Stimulated activated CD8-positive, alpha-beta memory T cell treated with anti-CD3 and anti-CD28 coated beads, Interleukin-4, amount 100 ng/mL, for 48 hours (primary cell): ENCODE results near the gene RPS6KA4.
A peak's percentile ranks its signal among the peaks of the same experiment; 100 is the strongest.
"Not testable (repeated sequence)": the region's sequence is repeated elsewhere in the genome, so short reads cannot be mapped to it uniquely, and the experiment has no call there.

Source experiments
- DNase-seq: peaks from one replicate; pipeline ENCODE4 v3.0.0-alpha.2; 2020

RPS6KA4 gene

DNA sequence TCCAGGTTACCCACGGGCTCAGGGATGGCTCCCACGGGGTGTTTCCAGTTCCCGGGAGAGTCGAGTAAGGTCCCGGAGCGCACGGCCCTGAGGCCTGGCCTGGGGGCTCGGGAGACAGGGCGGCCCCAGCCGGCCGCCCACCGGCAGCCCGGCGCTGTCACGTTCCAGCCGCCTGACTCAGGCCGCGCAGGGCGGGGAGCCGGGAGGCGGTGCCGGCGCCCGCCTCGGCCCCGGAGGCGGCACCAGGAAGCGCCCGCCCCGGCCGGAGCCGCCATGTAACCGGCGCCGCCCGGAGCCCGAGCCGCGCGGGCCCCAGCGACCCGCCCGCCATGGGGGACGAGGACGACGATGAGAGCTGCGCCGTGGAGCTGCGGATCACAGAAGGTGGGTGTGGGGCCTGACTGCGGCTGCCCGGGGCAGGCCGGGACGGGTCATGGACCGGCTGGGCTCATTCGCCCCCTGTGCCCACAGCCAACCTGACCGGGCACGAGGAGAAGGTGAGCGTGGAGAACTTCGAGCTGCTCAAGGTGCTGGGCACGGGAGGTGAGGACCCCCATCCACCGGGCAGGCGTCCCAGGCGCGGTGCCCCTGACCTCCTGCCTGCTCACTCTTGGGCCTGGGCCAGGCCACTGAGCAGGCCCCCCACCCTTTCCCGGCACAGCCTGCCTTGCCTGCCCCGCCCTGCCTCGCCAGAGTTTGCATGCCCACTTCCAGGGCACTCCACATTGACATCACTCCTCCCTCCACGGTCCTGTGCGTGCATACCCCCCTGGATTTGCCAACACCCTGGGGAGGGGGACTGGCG is at the start of gene RPS6KA4:
Gene RPS6KA4 (plus strand): TSS at position 256 of the 805 bp plus-strand sequence. CDS start 74 bp downstream, at position 330.
- peak; percentile 66 for DNase-seq

DNA sequence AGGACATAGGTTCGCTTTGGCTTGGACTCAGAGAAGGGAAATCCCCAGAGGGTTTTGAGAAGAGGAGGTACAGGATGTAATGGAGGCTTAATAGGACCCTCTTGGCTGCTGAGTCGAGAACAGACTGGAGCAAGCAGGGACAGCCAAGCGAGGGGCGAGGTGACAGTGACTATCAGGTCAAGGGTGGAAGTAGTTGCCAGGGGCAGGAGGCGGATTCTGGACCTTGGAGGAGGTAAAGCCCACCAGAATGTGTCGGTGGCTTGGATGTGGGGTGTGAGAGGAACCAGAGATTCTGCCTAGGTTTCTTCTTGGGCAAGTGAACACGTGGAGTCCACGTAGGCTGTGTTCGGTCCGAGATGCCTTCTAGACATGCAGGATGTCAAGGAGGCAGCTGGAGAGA is 46.0 kb upstream of the RPS6KA4 start:
- DNase-seq, result no peak

DNA sequence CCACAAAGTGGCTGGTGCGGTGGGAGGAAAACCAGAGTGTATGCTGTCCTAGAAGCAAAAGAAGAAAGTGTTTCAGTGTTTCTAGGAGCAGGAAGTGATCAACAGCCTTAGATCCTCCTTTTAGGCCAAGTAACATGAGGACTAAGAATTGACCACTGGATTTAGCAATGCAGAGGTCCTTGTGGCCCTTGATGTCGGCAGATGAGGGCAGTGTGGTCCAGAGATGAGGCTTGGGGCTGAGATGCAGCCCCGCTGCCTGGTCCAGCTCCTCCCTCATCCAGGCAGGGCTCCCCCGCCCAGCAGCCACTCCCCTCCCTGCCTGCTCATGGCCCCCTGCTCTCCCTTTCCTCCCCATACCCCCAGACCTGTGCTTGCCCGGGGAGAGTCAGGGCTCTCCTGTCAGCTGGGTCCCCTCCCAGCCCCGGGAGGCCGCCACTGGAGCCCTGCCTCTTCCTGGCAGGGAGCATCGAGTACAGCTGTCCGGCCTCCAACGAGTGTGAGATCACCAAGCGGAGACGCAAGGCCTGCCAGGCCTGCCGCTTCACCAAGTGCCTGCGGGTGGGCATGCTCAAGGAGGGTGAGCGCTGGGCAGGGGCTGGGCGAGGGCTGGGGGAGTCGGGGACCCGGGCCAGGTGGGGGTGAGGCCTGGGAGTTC is 45.3 kb upstream of the RPS6KA4 start:
- DNase-seq, result no peak

GRCh38 chr11:64314146-64314804 is 44.7 kb upstream of the RPS6KA4 start:
- no peak for DNase-seq

GRCh38 chr11:64314805-64315561 is 44.0 kb upstream of the RPS6KA4 start:
- DNase-seq, result no peak

GRCh38 chr11:64315667-64316526 is 43.1 kb upstream of the RPS6KA4 start:
- DNase-seq, result not testable (repeated sequence)

DNA sequence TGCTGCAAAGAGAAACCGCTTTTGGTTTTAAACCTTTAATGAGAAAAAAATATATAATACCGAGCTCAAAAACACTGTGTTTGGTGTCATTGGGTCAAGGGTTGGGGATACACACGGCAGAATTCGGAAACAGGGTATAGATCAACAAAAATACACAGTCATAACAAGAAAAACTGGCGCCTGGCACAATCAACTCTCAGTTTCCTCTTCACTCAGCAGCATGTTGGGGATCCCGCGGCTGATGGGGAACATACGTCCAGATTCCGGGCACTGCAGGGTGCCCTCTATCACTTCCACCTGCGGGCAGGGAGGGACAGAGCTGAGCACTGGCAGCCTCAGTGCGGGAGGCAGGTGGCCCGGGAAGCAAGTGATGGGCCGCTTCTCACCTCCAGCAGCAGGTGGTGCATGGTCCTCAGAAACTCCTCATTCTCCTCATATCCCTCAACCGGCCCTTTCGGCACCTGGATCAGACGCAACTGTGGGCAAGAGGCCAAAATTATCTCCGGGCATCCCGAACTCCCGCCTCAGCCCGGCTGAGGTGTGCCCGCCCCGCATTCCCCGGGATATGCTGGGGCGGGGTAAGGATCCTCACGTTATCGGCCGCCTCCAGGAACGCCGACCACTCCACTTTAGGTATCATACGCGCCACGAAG is 42.2 kb upstream of the RPS6KA4 start:
- DNase-seq, result peak; percentile 59

DNA sequence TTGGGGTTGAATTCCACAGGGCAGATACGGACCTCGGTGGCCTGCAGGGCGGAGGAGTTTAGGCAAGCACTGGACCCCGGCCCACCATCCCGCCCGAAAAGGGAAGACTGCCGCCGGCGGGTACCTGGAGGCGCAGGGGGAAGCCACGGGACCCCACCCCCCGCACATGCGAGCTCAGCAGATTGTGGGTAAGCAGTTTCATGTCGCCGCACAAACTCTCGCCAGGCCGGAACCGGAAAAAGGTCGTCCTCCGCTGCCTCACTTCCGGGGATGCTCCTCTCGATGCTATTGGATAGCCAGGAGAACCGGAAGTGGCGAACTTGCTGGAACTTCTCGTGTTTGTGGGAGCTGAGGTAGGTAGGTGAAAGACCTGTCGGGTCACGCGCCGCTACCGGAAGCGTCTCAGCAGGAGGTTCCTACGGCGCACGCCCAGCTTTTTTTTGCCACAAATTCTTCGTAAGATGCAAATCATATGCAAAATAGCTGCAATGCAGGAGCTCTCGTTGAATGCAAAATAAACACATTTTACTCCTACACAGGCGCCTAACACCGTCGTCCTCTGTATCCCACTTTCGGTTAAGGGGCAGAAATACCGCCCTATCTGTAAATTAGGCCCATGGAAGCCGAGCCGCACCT is 41.5 kb upstream of the RPS6KA4 start, which contains the start of gene TRMT112:
Gene TRMT112 (minus strand): TSS at position 235 of the 636 bp plus-strand sequence. CDS start 33 bp downstream, at position 202.
- DNase-seq, result peak; percentile 96

DNA sequence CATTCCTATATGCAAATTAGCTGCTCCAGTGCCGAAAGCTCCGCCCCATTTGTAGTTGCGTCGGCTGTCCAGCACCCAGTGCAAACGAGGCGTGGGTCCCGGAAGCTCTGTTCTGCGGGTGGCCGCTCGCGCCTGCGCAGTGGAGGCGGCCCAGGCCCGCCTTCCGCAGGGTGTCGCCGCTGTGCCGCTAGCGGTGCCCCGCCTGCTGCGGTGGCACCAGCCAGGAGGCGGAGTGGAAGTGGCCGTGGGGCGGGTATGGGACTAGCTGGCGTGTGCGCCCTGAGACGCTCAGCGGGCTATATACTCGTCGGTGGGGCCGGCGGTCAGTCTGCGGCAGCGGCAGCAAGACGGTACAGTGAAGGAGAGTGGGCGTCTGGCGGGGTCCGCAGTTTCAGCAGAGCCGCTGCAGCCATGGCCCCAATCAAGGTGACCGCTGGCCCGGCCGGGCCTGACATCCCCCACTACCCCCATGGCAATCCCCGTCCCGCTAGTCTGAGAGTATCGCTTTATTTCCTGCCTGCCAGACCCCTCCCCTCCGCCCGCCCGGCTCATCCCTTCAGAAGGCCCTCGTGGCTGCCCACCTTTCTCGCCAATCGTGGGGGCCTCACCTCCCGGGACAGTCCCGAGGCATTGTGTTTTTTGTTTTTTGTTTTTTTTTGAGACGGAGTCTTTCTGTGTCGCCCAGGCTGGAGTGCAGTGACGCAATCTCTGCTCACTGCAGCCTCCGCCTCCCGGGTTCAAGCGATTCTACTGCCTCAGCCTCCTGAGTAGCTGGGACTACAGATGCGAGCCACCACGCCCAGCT is 40.8 kb upstream of the RPS6KA4 start, which contains the start of gene PRDX5:
Gene PRDX5 (plus strand): TSS at position 161 of the 805 bp plus-strand sequence. CDS start 95 bp downstream, at position 256.
- DNase-seq, result peak; percentile 95

DNA sequence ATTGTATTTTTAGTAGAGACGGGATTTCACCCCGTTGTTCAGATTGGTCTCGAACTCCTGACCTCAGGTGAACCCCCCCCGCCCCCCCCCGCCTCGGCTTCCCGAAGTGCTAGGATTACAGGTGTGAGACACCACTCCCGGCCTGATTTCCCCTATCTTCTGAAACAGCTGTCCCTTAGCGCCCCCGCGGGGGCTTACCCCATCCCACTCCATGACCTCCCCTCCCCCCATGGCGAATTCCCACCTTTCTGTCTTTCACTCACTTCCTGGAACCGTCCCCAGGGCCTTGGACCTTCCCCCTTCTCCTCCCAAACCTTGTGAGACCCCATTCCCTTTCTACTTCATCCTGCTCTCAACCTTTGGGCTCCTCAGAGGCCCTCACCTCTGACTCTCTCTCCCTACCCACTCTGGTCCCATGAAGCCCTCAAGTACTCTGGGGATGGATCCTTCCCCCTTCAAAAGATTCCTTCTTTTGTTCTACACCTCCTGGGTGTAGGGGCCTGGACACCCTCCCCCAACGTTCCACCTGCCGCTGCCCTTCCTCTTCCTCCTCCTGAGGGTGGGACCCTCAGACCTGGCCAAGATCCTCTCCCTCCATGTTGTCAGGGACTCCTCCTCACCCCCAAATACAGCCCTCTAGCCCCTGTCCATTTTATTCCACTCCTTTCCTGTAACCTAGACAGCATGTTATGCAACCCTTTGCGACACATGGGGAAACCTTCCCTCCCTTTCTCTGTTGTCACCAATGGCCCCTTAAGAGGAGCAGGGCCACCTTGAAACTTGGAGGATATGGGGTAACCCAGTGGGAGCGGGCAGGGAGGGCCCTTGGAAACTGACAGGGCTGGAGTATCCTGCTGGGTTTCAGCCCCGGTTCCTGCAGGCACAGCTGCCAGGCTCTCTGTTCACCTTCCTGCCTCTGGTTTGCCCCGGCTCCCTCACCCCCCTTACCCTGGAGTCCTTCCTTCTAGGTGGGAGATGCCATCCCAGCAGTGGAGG is 39.9 kb upstream of the RPS6KA4 start:
- no peak for DNase-seq

- DNase-seq, result no peak
Measured at GRCh38 chr11:64320556-64320955, 38.4 kb upstream of the RPS6KA4 start.

- DNase-seq, result no peak
Measured at GRCh38 chr11:64321026-64321425, 37.9 kb upstream of the RPS6KA4 start.

DNA sequence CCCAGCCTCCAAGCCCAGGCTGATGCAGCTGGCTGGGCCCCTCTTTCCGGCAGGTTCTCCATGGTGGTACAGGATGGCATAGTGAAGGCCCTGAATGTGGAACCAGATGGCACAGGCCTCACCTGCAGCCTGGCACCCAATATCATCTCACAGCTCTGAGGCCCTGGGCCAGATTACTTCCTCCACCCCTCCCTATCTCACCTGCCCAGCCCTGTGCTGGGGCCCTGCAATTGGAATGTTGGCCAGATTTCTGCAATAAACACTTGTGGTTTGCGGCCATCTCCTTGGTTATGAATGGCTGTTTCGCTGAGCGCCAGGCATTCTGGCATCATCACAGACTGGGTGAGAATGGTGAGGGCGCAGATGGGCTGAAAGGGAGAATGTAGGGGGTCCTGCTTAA is 37.4 kb upstream of the RPS6KA4 start:
- DNase-seq, result no peak

DNA sequence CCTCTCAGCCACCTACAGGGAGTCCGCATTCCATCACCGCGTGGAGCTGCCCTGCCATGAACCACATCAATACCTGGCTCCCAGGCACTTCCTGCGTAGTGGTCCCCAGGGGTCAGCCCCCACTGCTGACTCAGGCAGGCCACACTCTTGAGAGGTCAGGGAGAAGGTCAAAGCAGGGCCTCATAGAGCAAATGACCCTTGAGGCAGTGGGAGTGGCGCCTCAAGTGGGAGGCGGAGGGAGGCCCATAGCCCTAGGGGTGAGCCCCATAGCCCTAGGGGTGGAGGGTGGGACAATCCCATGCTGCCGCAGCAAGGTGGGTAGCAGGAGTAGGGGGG is 36.1 kb upstream of the RPS6KA4 start:
- DNase-seq, result no peak

- DNase-seq, result no peak
Measured at GRCh38 chr11:64323373-64323772, 35.6 kb upstream of the RPS6KA4 start.

DNA sequence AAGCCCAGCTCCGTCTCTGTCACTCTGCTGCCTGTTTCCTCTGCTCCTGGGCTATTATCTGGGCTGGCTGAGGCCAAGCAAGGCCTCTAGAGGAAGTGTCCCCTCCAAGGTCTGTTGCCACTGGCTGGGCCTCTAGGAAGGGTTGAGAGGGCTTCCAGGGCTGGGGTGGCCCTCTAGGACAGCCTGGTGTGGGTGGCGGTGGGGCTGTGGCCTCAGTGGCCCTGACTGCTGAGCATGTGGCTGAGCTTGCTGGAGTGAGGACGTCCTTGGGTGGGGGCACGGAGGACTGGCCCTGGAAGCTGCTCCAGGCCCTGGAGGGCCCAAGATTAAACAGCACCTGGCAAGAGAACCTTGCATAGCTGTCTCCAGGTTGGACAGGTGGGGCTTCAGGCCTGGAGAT is 35.0 kb upstream of the RPS6KA4 start:
- DNase-seq, result not testable (repeated sequence)

- no peak for DNase-seq
Measured at GRCh38 chr11:64324692-64325469, 34.1 kb upstream of the RPS6KA4 start.

DNA sequence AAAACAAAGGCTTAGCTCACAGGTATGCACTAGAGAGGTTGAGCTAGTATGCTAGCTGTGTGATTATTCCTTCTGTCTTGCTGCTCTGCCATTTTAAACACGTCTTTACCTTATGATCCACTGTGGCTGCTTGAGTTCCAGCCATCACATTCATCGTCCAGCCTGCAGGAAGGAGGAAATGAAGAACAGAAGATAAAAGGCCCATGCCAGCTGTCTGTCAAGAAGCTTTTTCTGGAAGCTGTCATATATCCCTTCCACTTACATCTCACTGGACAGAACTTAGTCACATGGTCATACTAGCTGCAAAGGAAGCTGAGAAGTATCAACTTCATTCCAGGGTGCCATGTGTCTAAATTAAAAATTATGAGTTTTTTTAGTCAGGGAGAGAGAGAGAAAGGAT is 31.6 kb upstream of the RPS6KA4 start:
- no peak for DNase-seq
